Hepatocyte (in vitro differentiated cells): Measurements from ENCODE around the gene STK11IP. TPM values are rescaled to one million over a fixed set of nuclear protein-coding genes. Genes with fewer than 3 reads are reported as not detected.

Experiments
- DNase-seq: peaks from one replicate; pipeline ENCODE4 v3.0.0-alpha.2; 2016; ENCODE audit warnings: low spot score
- H2AFZ ChIP-seq: fragments of 200-600 bp; sonication (generic); 2 replicates; pipeline ENCODE4 v1.6.0; 2016; ENCODE audit warnings: antibody characterized with exemption, mild to moderate bottlenecking
- H3K27ac ChIP-seq: fragments of 200-600 bp; sonication (generic); 2 replicates; pipeline ENCODE4 v1.5.1; 2016; ENCODE audit warnings: mild to moderate bottlenecking
- H3K27me3 ChIP-seq: fragments of 200-600 bp; sonication (generic); 2 replicates; pipeline ENCODE4 v1.6.1; 2016
- H3K36me3 ChIP-seq: fragments of 200-600 bp; sonication (generic); replicated peaks from 2 replicates; pipeline ENCODE4 v1.5.1; 2016; ENCODE audit warnings: low read depth; ENCODE audit not compliant: insufficient read depth
- H3K4me1 ChIP-seq: fragments of 200-600 bp; sonication (generic); 2 replicates; pipeline ENCODE4 v1.5.1; 2016; ENCODE audit warnings: mild to moderate bottlenecking, moderate library complexity; ENCODE audit not compliant: insufficient read depth
- H3K4me2 ChIP-seq: fragments of 200-600 bp; sonication (generic); 2 replicates; pipeline ENCODE4 v1.6.0; 2016
- H3K4me3 ChIP-seq: fragments of 200-600 bp; sonication (generic); 2 replicates; pipeline ENCODE4 v1.5.1; 2016; ENCODE audit warnings: mild to moderate bottlenecking
- H3K79me2 ChIP-seq: fragments of 200-600 bp; sonication (generic); 2 replicates; pipeline ENCODE4 v1.6.0; 2017; ENCODE audit warnings: mild to moderate bottlenecking
- H3K9me2 ChIP-seq: fragments of 200-600 bp; sonication (generic); replicated peaks from 2 replicates; pipeline ENCODE4 v1.6.0; 2017; ENCODE audit warnings: mild to moderate bottlenecking; ENCODE audit not compliant: insufficient read depth
- H3K9me3 ChIP-seq: fragments of 200-600 bp; sonication (generic); 2 replicates; pipeline ENCODE4 v1.5.1; 2016; ENCODE audit warnings: low read depth, mild to moderate bottlenecking
- H4K20me1 ChIP-seq: fragments of 200-600 bp; sonication (generic); 2 replicates; pipeline ENCODE4 v1.6.0; 2016; ENCODE audit warnings: mild to moderate bottlenecking; ENCODE audit not compliant: insufficient read depth, poor library complexity, severe bottlenecking
- EZH2 ChIP-seq: fragments of 200-600 bp; sonication (generic); IDR thresholded peaks from 2 replicates; pipeline ENCODE4 v1.6.1; 2016; ENCODE audit warnings: antibody characterized with exemption, mild to moderate bottlenecking, borderline replicate concordance
- EZH2phosphoT487 ChIP-seq: fragments of 200-600 bp; sonication (generic); IDR thresholded peaks from one replicate; pipeline ENCODE4 v1.6.1; 2018; ENCODE audit warnings: antibody characterized with exemption, mild to moderate bottlenecking, low read depth, moderate library complexity; ENCODE audit not compliant: unreplicated experiment, severe bottlenecking
- WGBS: methylation state at CpG from one replicate; pipeline ENCODE4 v1.1.6; 2016; ENCODE audit warnings: low lambda C conversion rate; ENCODE audit errors: missing lambda C conversion rate; 5-methylcytosine and 5-hydroxymethylcytosine counted together
- polyA plus RNA-seq: library from polyadenylated mRNA; unstranded; fragments of >200 nt; fragmentation: Nextera tagmentation; extraction: Ambion mirVana; gene quantifications from 2 replicates; pipeline ENCODE4 v1.2.1, GENCODE V29; 2016
- total RNA-seq: library from RNA; depleted of rRNA; stranded (reverse); fragments of >200 nt; gene quantifications from 2 replicates; pipeline ENCODE4 v1.2.3, GENCODE V29; 2014
- TF ChIP-seq, protein P1 (sequence below): fragments of 200-600 bp; sonication (generic); IDR thresholded peaks from 2 replicates; pipeline ENCODE4 v1.5.1; 2016; ENCODE audit warnings: antibody characterized with exemption, mild to moderate bottlenecking; ENCODE audit not compliant: poor library complexity

Gene STK11IP
- total and polyA plus RNA-seq, 2 experiments from 2014 or later: 16.7 to 17.6 TPM

DNA sequence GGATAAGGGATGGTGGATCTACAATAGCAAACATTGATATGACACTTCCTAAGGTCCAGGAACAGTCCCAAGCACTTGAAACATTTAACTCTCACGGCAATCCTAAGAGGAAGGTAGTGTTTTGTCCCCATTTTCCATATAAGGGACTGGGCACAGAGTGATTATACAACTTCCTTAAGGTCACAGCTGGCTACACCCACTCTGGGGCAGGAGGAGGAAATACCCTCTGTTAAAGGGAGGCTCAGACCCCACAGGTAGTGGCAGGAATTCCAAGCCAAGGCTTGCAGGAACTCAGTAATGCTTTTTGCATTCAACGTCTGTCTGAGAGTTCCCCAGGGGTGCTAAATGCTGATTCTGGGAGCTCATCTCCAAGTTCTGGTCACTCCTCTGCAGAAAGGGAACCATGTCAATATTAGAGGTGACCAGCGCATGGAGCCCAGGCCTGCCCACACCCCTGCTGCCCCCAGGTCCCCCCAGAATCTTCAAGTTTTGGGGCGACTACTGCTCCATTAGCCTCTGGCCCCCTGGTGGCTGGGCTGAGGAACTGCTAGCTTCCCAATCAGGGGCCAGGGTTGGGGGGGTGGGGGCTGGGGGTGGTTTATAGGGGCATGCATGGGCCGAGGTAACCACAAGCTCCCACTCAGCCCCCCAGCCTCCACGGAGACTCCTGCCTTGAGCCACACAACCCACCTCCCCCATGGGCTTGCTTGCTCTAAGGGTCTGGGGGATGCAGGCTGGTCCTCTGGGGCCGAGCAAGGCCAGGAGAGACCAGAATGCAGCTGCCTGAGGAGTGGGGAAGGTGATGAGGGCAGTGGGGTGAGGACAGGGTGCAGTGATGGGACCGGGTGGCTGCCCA, 37.4 kb upstream of the STK11IP start:
- no peak for TF ChIP-seq EZH2
- TF ChIP-seq, protein P1, sequence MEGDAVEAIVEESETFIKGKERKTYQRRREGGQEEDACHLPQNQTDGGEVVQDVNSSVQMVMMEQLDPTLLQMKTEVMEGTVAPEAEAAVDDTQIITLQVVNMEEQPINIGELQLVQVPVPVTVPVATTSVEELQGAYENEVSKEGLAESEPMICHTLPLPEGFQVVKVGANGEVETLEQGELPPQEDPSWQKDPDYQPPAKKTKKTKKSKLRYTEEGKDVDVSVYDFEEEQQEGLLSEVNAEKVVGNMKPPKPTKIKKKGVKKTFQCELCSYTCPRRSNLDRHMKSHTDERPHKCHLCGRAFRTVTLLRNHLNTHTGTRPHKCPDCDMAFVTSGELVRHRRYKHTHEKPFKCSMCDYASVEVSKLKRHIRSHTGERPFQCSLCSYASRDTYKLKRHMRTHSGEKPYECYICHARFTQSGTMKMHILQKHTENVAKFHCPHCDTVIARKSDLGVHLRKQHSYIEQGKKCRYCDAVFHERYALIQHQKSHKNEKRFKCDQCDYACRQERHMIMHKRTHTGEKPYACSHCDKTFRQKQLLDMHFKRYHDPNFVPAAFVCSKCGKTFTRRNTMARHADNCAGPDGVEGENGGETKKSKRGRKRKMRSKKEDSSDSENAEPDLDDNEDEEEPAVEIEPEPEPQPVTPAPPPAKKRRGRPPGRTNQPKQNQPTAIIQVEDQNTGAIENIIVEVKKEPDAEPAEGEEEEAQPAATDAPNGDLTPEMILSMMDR: peak; percentile 62
- TF ChIP-seq EZH2phosphoT487: no peak
- Histone ChIP-seq H3K36me3 (no peaks in the 10 kb centered on the region), H3K4me2 (no peak overlapping the region), H3K4me3 (no peak overlapping the region), H3K9me2 (no peaks in the 10 kb centered on the region), H3K27me3 (no peaks in the 10 kb centered on the region), H2AFZ (no peak overlapping the region), H4K20me1 (no peaks in the 10 kb centered on the region), H3K79me2 (no peaks in the 10 kb centered on the region), H3K27ac (no peak overlapping the region), H3K9me3 (no peaks in the 10 kb centered on the region), H3K4me1 (no peaks in the 10 kb centered on the region)
- DNase-seq: no peak
- WGBS: 62% methylated on average over 6 of the region's 8 CpGs

DNA sequence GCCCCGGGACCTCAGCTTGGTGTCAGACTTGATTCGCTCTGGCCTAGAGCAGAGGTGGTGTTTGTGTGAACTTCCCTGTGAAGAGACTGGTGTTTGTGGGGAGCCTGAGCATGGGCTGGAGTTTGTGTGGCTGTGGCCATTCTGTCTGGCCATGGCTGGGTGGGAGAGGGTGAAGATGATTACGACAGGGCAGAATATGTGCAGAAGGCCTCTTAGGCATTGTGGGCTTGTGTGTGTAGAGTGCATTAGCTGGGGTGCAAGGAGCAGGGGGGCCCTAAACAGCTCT, 36.8 kb upstream of the STK11IP start:
- Histone ChIP-seq H2AFZ (no peak overlapping the region), H3K27me3 (no peaks in the 10 kb centered on the region), H3K4me2 (no peak overlapping the region), H4K20me1 (no peaks in the 10 kb centered on the region), H3K9me2 (no peaks in the 10 kb centered on the region), H3K4me3 (no peak overlapping the region), H3K27ac (no peak overlapping the region), H3K79me2 (no peaks in the 10 kb centered on the region), H3K9me3 (no peaks in the 10 kb centered on the region), H3K36me3 (no peaks in the 10 kb centered on the region), H3K4me1 (no peaks in the 10 kb centered on the region)
- TF ChIP-seq, protein P1: no peak
- no peak for TF ChIP-seq EZH2phosphoT487
- TF ChIP-seq EZH2: no peak
- DNase-seq: no peak
- WGBS: 87% methylated on average over 3 of the region's 3 CpGs

DNA sequence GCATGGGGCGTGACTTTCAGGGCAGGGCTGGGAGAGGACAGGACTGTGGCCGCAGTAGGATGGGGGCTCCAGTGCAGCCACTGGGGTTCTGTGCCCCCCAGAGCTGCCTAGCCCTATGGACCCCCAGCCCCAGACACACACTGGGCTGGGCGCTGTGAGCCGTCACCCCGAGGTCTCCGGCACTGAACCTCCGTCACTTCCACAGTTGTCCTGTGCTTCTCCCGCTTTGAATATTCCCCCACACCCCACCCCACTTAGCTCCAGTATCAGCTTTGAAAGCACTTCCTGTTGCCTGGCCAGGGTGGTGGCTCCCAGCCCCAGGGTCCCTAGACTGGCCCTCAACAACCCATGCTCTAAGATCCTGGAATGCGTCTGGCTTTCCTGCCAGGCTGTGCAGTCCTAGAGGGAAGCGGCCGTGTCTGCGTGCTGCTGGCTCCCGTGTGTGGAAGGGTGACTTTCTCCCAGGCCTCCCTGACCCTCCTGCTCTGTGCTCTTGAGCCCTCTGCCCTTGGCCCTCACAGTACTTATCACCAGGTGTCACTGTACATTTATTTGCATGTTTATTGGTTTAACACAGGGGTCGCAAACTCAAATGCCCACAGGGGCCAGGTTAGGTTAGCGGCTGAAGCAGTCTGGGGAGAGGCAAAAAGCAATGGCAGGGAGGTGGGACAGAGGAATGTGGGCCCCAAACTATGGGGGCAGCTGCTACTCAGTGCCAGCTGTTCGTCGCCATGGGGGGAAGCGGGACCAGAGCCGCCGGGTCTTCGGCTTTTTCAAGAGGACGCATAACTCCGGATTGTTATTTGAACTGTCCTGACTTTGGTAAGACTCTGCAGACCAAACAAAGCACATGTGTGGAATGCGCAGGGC, 36.2 kb upstream of the STK11IP start:
- no peak for TF ChIP-seq EZH2phosphoT487
- TF ChIP-seq, protein P1: no peak
- no peak for TF ChIP-seq EZH2
- H3K36me3 ChIP-seq: no peaks in the 10 kb centered on the region
- H2AFZ ChIP-seq: no peak overlapping the region
- no peaks in the 10 kb centered on the region for H3K4me1 ChIP-seq
- DNase-seq: no peak
- H4K20me1 ChIP-seq: no peaks in the 10 kb centered on the region
- H3K9me2 ChIP-seq: no peaks in the 10 kb centered on the region
- WGBS: 76% methylated on average over 24 of the region's 24 CpGs
- no peaks in the 10 kb centered on the region for H3K9me3 ChIP-seq
- no peak overlapping the region for H3K4me2 ChIP-seq
- H3K4me3 ChIP-seq: no peak overlapping the region
- no peak overlapping the region for H3K27ac ChIP-seq
- no peaks in the 10 kb centered on the region for H3K79me2 ChIP-seq
- H3K27me3 ChIP-seq: no peaks in the 10 kb centered on the region
